GM12801 (cell line): ENCODE results near the gene FOXJ2.

ENCODE experiments used
- TF ChIP-seq, protein P1 (sequence below): IDR thresholded peaks from one replicate; pipeline ENCODE4 v1.5.1; 2011; ENCODE audit warnings: control low read depth; ENCODE audit not compliant: insufficient read length; ENCODE audit errors: extremely low read depth

The FOXJ2 gene

DNA sequence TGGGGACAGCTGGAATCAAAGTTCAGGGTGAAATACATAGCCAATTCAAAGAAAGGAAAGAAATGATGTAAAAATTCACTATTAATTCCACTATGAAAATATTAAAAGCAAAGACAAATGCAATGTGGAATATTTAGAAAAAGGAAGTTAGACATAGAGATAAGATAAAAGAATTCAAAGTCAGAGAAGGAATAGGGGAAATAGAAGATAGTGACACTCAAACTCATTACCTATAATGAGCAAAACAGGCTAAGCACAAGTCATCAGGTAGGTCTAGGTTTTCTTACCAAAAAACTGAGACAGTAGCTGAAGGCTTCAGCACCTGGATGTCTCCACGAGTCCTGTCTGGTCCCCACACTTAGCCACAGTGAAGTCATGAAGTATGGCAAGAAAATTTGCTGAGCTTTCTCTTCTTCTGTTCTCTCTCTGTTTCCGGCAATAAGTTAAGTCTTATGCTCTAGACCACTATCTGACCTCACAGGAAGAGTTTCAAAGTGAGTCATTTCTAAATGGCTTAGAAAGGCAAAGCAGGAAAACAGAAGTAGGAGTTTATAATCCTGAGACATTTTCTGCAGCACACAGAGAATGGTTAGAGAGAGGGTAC lies 33.6 kb downstream of the FOXJ2 start, which contains the start of gene C3AR1:
C3AR1 (minus strand) TSS at position 369 of the 604 bp plus-strand sequence. CDS start 6,174 bp downstream, outside the sequence.
- TF ChIP-seq, protein P1, sequence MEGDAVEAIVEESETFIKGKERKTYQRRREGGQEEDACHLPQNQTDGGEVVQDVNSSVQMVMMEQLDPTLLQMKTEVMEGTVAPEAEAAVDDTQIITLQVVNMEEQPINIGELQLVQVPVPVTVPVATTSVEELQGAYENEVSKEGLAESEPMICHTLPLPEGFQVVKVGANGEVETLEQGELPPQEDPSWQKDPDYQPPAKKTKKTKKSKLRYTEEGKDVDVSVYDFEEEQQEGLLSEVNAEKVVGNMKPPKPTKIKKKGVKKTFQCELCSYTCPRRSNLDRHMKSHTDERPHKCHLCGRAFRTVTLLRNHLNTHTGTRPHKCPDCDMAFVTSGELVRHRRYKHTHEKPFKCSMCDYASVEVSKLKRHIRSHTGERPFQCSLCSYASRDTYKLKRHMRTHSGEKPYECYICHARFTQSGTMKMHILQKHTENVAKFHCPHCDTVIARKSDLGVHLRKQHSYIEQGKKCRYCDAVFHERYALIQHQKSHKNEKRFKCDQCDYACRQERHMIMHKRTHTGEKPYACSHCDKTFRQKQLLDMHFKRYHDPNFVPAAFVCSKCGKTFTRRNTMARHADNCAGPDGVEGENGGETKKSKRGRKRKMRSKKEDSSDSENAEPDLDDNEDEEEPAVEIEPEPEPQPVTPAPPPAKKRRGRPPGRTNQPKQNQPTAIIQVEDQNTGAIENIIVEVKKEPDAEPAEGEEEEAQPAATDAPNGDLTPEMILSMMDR = no peak

DNA sequence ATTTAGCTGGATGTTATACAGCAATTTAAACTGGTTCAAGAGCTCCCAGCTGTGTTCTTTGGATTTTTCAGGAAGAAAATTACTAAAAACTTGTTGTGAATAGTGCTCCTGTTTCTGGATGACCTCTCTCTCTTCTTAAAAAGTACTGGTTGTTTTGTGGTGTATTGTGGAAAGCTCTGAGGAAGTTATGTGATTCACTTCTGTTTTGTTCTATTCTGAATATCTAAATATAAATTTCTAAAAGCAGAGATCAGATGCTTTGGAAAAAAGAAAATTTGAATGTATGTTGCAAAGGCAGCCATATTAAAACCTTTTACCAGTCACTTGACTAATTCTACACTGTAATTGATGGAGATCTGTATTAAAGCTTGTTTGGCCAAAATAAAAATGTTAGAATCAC lies 37.1 kb downstream of the FOXJ2 start:
- TF ChIP-seq, protein P1 = no peak

DNA sequence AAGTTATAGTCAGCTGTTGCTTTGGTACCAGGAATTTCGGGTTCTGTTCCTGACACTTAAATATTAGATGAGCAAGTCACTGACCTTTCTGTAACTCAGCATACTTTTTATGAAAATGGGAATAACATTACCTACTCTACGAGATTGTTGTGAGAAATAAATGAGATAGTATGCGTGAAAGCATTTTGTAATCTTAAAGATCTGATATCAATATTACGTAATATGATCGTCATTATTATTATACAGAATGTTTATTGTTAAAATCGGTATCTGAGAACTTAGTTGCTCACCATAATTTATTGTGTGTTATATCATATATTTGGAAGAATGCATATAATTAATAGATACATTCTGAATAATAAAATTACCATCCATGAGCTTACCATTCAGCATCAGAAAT lies 43.4 kb downstream of the FOXJ2 start:
- TF ChIP-seq, protein P1 = no peak

DNA sequence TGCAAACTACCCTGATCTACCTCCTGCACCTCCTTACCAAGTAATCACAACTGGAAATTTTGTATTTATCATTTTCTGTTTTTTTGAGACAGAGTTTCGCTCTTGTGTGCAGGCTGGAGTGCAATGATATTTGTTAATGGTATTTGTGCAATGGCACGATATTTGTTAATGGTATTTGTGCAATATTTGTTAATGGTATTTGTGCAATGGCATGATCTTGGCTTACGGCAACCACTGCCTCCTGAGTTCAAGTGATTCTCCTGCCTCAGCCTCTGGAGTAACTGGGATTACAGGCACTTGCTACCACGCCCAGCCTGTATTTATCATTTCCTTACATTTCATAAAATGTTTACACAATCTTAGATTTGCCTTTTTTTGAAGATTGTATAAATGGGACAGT lies 43.9 kb downstream of the FOXJ2 start:
- TF ChIP-seq, protein P1 = no peak

DNA sequence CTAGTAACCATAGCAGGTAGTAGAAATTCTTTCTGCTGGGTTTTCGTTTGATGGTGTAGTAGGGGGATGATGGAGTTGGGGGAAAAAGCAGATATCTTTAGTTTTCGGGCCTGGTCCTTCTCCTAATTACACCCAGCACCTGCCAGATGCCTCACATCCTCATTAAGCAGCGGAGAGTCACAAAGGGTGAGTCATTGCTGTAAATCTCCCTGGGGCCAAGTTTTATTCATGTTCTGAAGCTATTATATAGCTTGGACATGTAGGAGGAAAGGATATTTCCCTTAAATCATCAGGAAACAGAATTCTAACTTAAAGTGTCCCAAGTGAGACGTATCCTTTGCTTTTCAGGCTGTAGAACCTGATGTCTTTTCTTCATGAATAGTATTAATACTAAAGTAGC lies 44.7 kb downstream of the FOXJ2 start:
- TF ChIP-seq, protein P1 = no peak

DNA sequence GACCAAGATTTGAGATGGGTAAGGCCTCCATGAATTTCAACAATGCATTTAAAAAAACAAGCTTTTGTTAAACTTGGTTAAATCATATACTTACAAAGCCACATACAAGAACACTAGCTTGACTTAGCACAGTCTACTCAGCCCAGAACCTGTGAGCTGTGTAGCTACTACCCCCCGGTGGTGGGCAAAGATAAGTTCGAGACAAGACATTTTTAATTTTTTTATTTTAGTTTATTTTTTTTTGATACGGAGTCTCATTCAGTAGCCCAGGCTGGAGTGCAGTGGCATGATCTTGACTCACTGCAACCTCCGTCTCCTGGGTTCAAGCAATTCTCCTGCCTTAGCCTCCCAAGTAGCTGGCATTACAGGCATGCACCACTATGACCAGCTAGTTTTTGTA lies 45.9 kb downstream of the FOXJ2 start:
- TF ChIP-seq, protein P1 = no peak

DNA sequence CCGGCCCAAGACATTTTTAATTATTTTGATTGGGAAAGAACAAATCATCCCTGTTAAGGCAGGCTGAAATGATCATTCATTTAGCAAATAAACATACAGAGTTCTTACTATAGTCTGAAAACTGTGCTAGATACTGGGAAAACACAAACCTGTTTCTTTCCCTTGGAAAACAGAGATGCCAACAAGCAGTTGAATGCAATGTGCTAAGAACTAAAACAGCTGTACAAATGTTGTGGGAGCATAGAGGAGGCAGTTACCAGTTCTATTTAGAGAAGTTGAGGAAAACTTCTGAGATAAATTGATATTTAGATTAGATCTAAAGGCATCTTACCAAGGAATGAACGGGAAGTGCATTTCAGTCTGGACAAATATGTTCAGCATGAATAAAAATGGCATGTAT lies 46.4 kb downstream of the FOXJ2 start:
- TF ChIP-seq, protein P1 = no peak
